ENCODE results near the gene OPCML.

OPCML gene

DNA sequence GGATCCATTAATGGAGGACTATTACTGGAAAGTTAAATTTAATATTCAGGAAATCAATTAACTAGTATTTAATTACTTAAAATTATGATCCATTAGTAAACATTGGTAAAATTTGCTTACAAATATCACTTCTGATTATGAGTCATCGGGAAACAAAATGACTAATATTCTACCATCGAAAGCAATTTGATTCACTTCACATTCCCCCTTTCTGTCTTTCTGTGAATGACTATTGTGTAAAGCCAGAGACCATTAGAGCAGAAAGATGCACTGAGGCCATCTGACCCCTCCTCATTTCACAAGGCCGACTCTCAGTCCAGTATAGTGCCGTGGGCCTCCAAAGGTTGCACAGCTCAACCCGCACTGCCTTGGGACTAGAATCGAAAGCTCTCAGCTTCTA, 619.0 kb downstream of the OPCML start:
- DNase-seq: no peak

DNA sequence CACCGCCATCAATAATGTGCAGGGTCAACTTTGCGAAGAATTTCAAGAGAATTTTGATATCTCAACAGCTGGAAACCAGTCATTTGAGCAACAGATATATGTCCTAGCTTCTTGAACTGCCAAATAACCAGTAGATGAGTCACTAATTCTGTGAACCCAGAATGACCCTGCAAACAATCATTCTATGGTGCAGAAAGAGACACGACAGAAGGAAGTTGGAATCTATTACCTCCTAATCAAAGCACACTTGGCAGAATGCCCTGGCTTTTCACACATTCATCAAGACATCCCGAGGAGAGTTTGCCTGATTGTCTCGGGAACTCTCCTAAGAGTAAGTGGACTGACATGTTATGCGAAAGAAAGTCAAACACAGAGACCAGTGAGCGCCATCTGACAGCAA, 621.1 kb downstream of the OPCML start:
- DNase-seq: no peak

DNA sequence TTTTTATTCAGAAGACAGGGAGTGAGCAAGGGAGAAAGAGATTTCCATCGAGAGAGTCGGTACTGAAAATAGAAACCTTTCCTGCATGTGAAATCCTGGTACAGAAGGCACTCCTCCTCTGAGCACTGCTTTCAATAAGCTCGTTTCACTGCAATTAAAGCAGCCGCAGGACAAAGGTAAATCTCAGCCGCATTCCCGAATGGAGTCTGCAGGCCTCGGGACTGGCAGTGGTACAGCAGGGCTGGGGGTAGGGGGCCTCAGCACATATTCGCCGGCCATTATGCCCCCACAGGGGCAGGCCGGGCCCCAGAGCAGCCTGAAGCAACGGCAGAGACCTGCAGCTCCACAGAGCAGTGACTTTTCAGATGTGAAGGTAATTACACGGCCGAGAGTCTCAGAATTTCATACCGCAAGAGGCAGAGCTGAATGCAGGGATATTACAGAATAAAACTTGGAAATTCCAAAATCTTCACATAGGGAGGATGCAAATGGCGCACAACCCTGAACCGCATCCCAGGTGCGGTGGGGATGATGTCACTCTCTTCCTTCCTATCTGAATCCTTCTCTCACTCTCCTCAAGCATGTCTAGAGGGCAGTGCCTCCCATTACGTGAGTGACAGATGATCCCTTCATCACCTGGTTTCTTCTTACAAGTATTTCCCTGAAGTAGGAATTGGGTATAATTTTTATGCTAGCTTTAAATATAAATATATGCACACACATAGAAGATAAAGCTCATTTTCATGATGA, 622.1 kb downstream of the OPCML start:
- DNase-seq: no peak

DNA sequence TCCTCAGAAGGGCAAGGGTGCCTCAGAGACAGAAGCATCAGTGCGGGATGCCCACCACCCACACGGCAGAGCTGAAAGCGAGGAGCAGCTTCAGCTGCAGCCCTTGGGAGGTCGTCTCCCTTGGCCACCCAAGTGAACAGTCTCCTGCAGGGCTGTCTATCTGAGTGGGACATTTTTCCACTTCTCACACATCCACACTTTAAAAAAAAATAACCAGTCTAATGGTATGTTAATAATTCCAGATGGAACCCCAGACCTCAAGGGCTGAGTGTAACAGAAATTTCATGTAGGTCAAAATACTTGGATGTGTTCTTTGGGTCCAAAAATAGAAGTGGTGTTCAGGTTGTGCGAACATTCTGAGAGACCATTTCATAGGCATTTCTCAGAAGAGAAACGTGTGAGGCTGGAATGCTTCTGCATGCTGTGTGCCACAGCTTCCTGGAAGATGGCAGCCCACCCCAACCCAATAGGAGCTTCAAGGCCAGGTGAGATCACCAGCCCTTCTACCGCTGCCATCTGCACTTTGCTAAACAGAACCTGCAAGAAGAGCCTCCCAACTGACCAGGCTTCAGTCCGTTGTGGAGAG, 623.2 kb downstream of the OPCML start:
- DNase-seq: no peak

DNA sequence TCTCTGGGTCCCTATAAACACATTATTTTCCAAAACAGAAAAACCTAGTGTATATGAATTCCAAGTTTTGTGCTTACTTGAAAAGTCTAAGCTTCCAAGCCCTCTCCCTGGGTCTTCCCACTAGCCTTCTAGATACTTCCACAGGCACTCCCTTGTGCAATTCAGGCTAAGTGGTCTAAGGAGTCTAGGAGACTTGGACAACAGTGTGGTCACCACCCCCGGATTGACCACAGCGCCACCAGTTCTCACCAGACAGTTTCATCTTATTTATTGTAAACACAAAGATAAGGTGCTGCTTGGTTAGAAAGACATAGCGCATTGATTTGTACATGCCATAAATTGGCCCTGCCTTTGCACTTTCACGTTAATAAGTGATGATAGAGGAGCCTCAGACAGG, 623.9 kb downstream of the OPCML start:
- no peak for DNase-seq

DNA sequence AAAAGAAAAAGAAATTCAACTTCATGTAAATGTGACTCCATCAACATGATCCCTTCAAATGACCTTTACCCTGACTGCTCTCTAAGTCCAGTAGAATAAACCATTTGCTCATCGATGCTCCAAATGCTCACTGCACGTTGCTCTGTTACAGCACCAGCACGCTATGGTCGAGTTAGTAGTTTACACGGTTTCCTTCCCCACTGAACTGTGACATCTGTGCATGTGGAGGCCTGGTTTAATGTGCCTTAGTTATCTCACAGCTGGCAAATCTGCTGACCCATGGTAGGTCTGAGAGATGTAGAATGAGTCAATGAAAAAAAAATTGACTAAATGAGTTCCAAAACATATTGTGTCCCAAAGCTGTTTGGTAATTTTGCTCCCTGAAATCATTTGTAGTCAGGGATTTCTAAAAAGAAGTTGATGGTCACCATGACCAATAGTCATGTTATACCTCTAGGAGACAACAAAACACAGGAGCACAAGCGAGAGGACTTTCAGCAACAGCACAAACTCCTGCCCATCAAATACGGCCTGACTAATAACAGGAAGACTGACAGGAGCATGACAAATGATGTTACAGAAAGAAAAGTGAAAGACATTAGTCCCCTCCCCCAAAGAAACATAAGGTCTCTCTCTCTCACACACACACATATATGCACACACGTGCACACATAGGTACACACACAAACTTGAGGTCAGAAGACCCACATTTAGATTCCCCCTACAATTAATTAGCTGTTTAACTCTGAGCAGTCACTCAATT, 624.5 kb downstream of the OPCML start:
- no peak for DNase-seq

DNA sequence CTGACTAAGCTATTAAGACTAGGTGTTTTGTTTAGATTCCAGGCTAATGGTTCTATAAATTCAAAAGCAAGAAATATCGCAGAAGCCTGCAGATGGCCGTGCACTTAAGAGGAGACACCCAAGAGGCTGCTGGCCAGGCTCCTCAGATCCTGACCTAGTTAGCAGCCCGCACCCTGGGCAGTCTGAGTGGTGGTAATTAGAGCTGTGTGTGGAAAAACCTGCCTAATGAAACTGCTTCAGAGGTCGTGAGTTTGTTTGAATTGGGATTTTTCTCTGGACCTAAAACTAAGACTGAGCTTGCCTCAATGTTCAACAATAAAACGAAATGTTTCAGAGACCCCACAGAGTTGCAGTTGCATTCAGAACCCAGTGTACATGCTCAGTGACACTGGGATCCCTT, 627.7 kb downstream of the OPCML start:
- no peak for DNase-seq

DNA sequence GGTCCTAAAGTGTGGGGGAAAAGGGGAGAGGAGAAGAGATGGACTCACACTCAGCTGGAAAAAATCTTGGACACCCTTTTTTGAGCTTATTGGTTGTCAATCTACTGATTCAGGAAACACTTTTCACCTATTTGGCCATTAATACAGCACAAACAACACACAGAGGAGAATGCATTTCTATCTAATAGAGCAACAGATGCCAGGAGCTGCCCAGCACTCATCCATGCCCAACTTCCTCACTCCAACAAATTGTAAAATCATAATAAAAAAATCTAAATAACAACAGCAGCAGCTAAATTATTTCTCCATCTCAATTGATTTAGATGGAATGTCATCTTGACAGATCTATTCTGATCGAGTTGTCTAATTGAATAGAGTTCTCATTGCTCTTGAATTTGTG, 628.2 kb downstream of the OPCML start:
- DNase-seq: no peak

DNA sequence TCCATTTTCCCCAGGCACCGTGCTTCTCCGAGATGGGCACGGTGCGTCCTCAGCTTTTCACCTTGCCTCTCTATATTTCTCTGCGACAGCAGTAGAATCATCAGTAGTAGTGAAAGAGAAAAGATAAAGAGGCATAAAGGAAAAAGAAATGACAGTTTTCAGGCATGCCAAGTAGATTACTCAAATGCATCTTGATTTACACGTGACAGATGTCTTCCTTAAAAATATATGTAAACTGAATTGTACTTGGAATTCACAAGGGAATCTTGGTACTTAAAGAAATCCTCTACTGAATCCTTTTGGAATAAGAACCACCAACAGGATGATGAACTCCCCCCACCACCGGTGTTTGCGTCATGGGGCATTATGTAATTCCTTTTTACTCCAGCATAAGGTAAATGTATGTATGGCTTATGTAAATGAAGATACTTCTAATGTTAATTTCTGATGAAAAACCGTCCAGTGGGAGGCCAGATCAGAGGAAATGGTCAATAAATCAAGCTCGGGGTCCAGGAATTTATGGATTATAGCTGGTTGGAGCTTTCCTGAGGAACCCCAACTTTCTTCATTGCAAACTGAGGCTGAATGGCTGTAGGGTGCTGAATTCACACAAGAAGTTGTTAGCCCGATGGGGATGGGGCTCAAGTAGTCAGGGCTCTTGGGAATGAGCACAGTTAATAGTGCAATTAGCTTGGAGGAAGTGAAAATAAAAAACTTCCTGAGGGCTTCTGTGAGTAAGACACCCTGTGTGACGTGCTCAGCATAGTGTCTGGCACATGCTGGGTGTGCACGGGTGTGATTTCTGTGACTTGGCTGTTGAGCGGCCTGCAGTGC, 630.4 kb downstream of the OPCML start:
- no peak for DNase-seq

DNA sequence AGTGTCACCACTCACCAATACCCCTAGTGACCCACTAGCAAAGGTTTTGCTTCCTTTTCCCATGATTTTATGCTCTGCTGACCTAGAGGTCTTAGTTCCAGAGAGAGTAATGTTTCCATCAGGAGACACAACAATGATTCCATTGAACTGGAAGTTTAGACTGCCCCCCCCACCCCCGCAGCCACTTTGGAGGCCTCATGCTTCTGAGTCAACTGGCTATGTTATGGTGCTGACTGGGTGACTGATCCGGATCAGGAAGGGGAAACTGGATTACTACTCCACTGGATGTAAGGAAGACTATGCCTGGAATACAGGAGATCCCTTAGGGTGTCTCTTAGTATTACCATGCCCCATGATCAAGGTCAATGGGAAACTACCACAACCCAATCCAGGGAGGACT, 633.6 kb downstream of the OPCML start:
- no peak for DNase-seq

DNA sequence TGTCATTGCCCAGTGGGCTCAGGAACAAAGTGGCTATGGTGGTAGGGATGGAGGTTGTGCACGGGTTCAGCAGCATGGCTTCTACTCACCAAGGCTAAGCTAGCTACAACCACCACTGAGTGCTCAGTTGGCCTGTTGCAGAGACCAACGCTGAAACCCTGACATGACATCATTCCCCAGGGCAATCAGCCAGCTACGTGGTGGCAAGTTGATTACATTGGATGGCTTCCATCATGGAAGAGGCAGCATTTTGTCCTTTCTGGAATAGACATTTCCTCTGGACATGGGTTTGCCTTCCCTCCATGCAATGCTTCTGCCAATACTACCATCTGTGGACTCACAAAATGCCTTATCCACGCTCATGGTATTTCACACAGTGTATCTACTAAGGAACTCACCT, 634.3 kb downstream of the OPCML start:
- DNase-seq: no peak

DNA sequence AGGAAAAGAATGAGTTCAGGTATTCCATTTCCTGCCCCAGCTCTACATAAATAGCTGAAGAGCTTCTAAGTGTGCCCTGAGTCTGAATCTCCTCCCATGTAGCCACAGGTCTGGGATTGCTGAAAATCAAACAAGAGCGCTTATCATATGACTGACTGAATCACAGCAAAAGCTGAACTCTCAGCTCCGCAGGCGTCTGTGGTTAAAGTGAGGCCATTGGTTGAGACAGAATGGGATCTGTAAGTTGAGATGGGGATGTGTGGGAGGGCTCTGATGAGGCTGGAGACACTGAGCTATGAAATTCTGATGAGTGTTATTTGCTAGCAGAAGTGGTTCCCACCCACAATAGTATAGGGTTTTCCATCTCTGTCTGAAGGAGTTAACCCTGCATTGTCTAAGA, 637.0 kb downstream of the OPCML start:
- DNase-seq: no peak

DNA sequence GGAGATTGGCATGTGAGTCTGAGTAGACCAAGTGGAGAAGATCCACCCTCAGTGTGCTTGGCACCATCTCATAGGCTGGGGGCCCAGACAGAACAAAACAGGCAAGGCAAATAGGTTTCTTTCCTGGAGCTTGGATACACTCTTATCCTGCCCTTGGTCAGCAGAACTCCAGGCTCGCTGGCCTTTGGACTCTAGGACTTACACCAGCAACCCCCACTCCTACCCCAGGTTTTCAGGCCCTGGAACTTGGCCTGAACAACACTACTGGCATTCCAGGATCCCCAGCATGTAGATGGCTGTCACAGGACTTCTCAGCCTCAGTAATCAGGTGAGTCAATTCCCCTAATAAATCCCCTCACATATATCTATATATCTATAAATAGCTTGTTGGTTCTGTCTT, 637.7 kb downstream of the OPCML start:
- DNase-seq: no peak

DNA sequence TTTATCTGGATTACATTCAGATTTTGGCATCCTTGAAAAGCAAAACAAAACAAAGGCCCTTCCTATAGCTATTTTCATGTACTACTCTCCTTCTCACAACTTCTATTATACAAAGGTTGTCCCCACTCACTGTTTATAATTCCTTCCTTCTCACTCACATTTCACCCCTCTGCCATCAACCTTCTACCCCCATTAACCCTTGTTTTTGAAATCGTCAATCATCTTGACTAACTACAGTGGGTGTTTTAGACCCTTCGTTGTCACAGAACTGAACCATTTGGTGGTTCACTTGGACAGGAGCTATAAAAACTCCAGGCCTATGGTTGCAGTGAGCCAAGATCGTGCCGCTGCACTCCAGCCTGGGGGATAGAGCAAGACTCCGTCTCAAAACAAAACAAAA, 639.4 kb downstream of the OPCML start:
- DNase-seq: no peak

DNA sequence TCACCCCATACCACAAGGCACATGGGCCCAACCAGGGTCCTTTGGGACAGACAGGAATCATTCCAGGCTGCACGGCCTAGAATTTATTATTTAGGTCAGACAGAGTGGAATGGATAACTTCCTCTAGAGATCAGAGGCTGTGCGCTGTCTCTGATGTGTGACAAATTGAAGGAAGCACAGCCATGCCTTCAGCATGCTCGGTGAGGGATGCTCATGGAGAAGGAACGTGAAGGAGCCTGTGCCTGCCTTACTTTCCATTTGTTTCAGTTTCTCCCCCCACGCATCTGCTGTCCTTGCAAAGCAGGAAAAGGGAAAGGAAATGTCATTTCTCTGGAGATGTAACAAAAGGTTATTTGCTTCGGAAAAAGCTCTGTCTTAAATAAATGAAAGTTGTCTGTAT, 644.1 kb downstream of the OPCML start:
- DNase-seq: no peak

DNA sequence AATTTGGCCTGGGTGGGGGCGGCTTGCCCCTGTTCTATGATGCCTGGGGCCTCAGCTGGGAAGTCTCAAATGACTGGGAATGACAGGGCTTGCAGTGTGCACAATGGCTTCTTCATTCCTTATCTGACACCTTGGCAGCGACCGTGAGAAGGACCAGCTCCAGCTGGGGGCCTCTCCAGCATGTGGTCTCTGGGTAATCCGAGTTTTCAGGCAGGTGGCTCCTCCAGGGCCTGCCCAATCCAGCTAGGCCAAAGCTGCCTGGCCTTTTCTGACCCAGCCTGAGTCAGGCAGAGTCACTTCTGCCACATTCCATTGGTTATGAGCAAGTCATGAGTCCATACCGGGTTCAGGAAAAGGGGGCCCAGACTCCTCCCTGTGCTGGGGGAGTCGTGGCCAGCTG, 646.0 kb downstream of the OPCML start:
- no peak for DNase-seq

DNA sequence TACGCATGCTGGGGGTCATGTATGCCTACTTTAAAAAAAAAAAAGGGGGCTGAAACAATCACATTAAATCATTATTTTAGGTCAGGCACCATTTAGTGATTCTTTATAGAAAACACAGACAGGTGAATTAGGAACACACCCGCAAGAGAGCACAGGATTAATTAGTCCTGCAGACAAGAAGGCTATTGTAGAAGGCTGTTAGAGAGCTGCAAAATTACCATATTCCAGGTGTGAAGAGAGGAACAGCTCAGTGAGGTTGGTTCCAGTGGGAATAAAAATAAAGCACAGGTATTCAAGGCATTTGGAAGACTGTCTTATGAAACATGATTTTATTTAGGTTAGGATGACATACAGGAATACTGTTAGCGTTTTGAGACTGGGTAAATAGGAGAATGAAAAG, 649.1 kb downstream of the OPCML start:
- no peak for DNase-seq

DNA sequence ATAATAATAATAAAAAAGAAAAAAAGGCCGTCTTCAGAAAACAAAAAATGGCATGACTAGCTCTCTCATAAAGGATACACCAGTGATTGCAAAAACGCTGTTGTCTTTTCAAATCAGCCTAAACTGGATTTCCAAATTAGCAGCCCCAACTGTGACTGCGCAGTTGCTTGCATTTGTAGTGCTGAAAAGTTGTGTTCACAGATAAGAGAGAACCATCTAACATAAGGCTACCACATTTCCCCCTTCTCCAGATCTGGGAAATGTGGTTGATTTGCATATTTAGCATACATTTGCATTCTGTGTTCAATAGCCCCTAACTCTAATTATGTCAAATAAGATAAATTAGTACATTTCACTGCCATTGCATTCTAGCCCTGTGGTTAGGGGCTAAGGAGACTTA, 650.7 kb downstream of the OPCML start:
- DNase-seq: no peak

DNA sequence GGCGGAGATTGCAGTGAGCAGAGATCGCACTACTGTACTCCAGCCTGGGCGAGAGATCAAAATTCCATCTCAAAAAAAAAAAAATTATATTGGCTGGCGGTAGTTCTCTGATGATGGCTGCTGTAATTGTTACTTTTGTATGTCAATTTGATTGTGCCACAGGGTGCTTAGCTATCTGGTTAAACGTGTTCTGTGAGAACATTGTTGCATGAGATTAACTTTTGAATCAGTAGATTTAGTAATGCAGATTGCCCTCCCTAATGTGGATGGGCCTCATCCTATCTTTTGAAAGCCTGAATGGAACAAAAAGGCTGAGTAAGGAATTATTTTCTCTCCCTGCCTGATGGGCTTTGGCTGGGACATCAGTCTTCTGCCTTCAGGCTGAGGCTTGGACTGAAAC, 654.2 kb downstream of the OPCML start:
- DNase-seq: no peak

DNA sequence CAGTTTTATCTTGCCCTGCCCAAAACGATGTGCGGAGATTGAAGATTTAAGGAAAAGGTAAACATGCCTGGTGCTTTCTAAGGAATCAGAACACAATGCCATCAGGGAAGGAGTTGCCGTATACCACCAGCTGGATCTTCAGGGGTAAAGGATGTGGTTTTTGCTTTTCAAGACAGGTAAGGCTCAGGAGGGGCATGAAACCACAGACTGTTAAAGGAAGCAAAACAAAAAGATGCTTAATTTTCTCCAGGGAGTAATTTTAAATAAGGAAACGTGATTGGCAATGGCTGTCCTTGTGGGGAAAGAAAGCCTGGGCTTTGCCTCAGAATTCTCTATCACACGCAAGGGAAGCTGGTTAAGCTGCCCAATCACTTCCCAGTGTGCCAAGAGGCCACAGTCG, 655.6 kb downstream of the OPCML start:
- no peak for DNase-seq

DNA sequence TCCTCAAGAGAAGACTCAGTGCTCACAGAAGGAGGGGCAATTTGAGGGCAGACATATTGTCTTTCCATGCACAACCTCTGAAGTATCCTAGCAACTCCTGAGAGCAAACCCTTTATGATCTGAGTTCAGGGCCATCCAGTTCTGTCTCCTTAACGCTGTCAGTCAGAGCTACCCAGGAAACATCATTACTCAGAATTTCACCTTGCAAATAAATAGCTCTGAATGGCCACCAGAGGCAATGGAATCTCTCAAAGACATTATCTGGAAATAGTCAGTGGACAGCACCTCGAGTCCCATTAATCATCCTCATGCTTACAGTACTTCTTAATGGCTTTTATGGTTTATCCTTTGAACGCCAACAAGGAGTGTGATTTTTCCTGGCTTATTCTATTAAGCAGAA, 656.1 kb downstream of the OPCML start:
- no peak for DNase-seq

DNA sequence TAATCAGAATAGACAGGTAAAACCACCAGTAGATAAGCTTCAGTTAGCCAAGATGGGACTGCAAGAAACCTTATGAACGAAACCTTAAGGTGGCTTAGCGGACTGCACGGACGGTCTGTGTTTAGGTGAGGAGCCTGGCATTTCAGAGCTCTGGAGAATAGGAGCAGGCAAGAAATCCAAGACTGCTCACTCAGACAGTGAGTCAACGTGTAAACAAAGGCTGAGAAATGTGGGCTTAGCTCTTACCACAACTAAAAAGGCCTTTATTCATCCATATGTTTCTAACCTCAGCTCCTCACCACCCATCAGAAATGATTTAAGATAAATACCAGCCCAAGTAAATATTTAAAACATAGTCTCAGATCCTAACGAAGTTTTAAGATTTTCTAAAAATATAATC, 657.7 kb downstream of the OPCML start:
- no peak for DNase-seq

DNA sequence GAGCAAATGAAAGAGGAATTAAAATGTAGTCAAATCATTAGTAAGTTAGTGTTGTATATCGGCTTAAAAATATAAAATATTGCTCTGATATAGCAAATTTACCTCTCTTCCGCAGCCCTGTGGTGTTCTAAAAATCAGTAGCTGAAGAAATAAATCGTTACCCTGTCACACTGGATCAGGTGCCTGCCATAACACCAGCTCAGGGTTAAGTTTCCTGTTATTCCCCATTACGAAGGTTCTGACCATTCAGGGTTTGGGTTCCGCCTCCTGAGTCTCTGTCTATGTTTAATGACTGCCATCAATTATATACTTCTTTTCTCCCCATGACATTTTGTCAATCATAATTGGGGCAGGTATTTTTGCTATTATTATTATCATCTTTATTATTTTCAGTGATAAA, 658.5 kb downstream of the OPCML start:
- DNase-seq: no peak

DNA sequence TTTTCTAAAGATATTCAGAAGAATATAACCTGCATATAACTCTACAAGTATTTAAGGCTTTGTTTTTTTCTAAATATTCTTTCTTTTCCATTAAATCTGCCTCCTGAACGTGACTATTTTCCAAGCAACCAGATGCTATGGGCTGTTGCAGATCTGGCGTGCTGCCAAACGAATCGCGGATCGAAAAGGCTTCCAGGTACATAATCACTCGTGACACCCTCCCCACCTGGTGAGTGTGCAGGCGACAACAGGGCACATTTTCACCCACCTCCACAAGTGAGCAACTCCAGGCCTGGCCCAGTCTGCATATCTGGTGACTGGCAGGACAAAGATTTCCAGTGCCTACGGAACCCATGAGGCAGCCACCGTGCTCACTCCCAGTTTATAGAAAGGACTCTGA, 660.1 kb downstream of the OPCML start:
- no peak for DNase-seq

Data from stimulated activated CD4-positive, alpha-beta T cell treated with anti-CD3 and anti-CD28 coated beads, Interleukin-4, amount 100 ng/mL, for 4 hours (primary cell).